Pancreas (tissue), 10 donors: ENCODE results near the gene TMEM109. TPM values are rescaled to one million over a fixed set of nuclear protein-coding genes. Genes with fewer than 3 reads are reported as not detected.

Source experiments
- ATAC-seq, 4 donors: fragments of 200-7000 bp; cut with Tn5 transposase; one replicate each; pipeline versions ENCODE4 v1.8.0 to v1.9.1; 2020; ENCODE audit warnings: mild to moderate bottlenecking in 4 of 4, moderate library complexity in 4 of 4
- DNase-seq, 6 donors: peaks; one replicate each; pipeline ENCODE4 v3.0.0-alpha.2; 2020
- FAIRE-seq: peaks from 2 replicates; lab custom pipeline; 2012; peaks lifted over from hg19 to GRCh38; lab: Jason Lieb, UNC
- H3K27ac ChIP-seq, 4 donors: fragments of 200-600 bp; sonication (generic); 1 replicate in 3 of 4; 2 replicates in 1 of 4; pipeline versions ENCODE4 v1.5.0 to v1.8.0; 2020
- H3K27me3 ChIP-seq, 4 donors: fragments of 200-600 bp; one replicate each; pipeline ENCODE4 v1.8.0; 2021
- H3K36me3 ChIP-seq, 3 donors: fragments of 200-600 bp; sonication (generic) in 1 of 3; one replicate each; pipeline versions ENCODE4 v1.5.0 to v1.8.0; 2020 to 2021
- H3K4me1 ChIP-seq, 3 donors: fragments of 200-600 bp; one replicate each; pipeline ENCODE4 v1.8.0; 2021
- H3K4me3 ChIP-seq, 4 donors: fragments of 200-600 bp; sonication (generic) in 2 of 4; one replicate each; pipeline versions ENCODE4 v1.5.0 to v1.8.0; 2020 to 2021
- H3K9me3 ChIP-seq, 4 donors: fragments of 200-600 bp; one replicate each; pipeline ENCODE4 v1.8.0; 2021
- CTCF ChIP-seq, 4 donors: fragments of 200-600 bp; sonication (generic) in 3 of 4; IDR thresholded peaks; one replicate each; pipeline versions ENCODE4 v1.5.0 to v1.8.0; 2021; ENCODE audit warnings: antibody characterized with exemption in 4 of 4
- WGBS, 2 donors: extraction: QIAGEN DNeasy Blood & Tissue Kit; methylation state at CpG; one replicate each; pipeline ENCODE4 v1.1.7; 2013; 5-methylcytosine and 5-hydroxymethylcytosine counted together
- intact Hi-C, 3 donors: fragments of 100-400 bp; cut with DNase I; formaldehyde crosslinking; loops; one replicate each; pipeline versions ENCODE4 v1.11.1 to v1.14.2; 2022
- polyA plus RNA-seq, 2 donors: library from polyadenylated mRNA; stranded (reverse); fragments of 200-250 nt; gene quantifications; one replicate each; pipeline ENCODE4 v1.2.3, GENCODE V29; 2013
- total RNA-seq, 6 donors: library from RNA; stranded (reverse); fragmentation: NEBNext Ultra II Directional in 4 of 6; extraction: Animal tissue kit (Norgen Biotek cat#: 25700) in 4 of 6; gene quantifications; one replicate each; pipeline versions ENCODE4 v1.2.1 to v1.2.4, GENCODE V29; 2021 to 2023
- donor health status: healthy with polysubstance abuse.
- donor health status: DM: no; HTN: no; CAD: no; lungs with moderate emphysema.
- donor health status: DM: no; HTN: no; CAD: no.
- donor health status: control.
- donor health status: control.
- donor health status: Bipolar disorder and iron deficiency.
- donor health status: DM: yes; HTN: yes; CAD: no.
- donor health status: DM: no; HTN: no; CAD: no.
- donor health status: DM: no; HTN: no; CAD: no.
- donor health status: DM: yes; HTN: yes; CAD: no.

The TMEM109 gene
- total and polyA plus RNA-seq, 8 donors, result 28.2 to 53.0 (median 40.0) TPM

- Histone ChIP-seq H3K9me3 (no peaks in the 10 kb centered on the region), H3K27me3 (no peaks in the 10 kb centered on the region), H3K36me3 (no peaks in the 10 kb centered on the region), H3K27ac (no peak overlapping the region), H3K4me1 (no peaks in the 10 kb centered on the region), H3K4me3 (no peak overlapping the region)
- DNase-seq, result peak in 1 of 6 donors; percentile 43
- intact Hi-C loops, result no loop called here
- ATAC-seq, result no peak
- 53 to 69% methylated on average over 5 of the region's 5 CpGs for WGBS, 2 donors
- no peak for FAIRE-seq
- no peak for TF ChIP-seq CTCF (IDR thresholded peaks at IDR 0.05)
Observed at GRCh38 chr11:60970890-60971289, 56.9 kb downstream of the TMEM109 start.

GRCh38 chr11:60971520-60971919 is 57.6 kb downstream of the TMEM109 start, which contains the start of gene CD6:
CD6 (plus strand) TSS chr11:60971680; CDS start chr11:60971866, 186 bp downstream.
- ATAC-seq, result no peak
- Histone ChIP-seq H3K9me3 (no peaks in the 10 kb centered on the region), H3K27me3 (no peaks in the 10 kb centered on the region), H3K27ac (no peak within 1 kb of the TSS), H3K36me3 (no peaks in the 10 kb centered on the region), H3K4me3 (no peak within 1 kb of the TSS), H3K4me1 (no peaks in the 10 kb centered on the region)
- FAIRE-seq, result no peak
- peak in 1 of 6 donors; percentile 40 for DNase-seq
- WGBS, 2 donors, result 83 to 93% methylated on average over 16 of the region's 16 CpGs
- intact Hi-C loops, result no loop called here
- TF ChIP-seq CTCF (IDR thresholded peaks at IDR 0.05), result no peak

- H3K4me1 ChIP-seq, result no peaks in the 10 kb centered on the region
- no peaks in the 10 kb centered on the region for H3K9me3 ChIP-seq
- no peak for TF ChIP-seq CTCF (IDR thresholded peaks at IDR 0.05)
- FAIRE-seq (no peak), ATAC-seq (no peak), DNase-seq (peak in 1 of 6 donors; percentile 46)
- 82 to 84% methylated on average over 15 of the region's 15 CpGs for WGBS, 2 donors
- no peaks in the 10 kb centered on the region for H3K36me3 ChIP-seq
- intact Hi-C loops, result no loop called here
- H3K27ac ChIP-seq, result no peak overlapping the region
- H3K4me3 ChIP-seq, result no peak overlapping the region
- H3K27me3 ChIP-seq, result no peaks in the 10 kb centered on the region
Observed at GRCh38 chr11:60972182-60973030, 58.4 kb downstream of the TMEM109 start.

Other genes starting within 250 kb of the TMEM109 start
- 1 to 10 TPM in 4 of 6 donors, under 1 TPM in 2; 0.56 to 2.9 (median 1.7) TPM for gene MS4A8, start 214.5 kb upstream of the TMEM109 start, total RNA-seq
- gene MS4A8, start 214.5 kb upstream of the TMEM109 start, polyA plus RNA-seq, result 1 to 10 TPM in 1 of 2 donors, under 1 TPM in 1; 0.91 to 4.2 TPM
- not detected for gene MS4A18, start 189.4 kb upstream of the TMEM109 start, total RNA-seq
- not detected for gene MS4A18, start 189.4 kb upstream of the TMEM109 start, polyA plus RNA-seq
- gene MS4A15, start 157.3 kb upstream of the TMEM109 start, total RNA-seq, result under 1 TPM in 1 of 6 donors, not detected in 5; 0.09 TPM
- not detected for gene MS4A15, start 157.3 kb upstream of the TMEM109 start, polyA plus RNA-seq
- not detected for gene MS4A10, start 128.8 kb upstream of the TMEM109 start, total RNA-seq
- gene MS4A10, start 128.8 kb upstream of the TMEM109 start, polyA plus RNA-seq, result not detected
- 10 to 100 TPM in 4 of 6 donors, 1 to 10 TPM in 2; 6.3 to 16.9 (median 11.0) TPM for gene CCDC86, start 72.0 kb upstream of the TMEM109 start, total RNA-seq
- gene CCDC86, start 72.0 kb upstream of the TMEM109 start, polyA plus RNA-seq, result 10 to 100 TPM; 10.5 to 20.8 TPM
- gene PTGDR2, start 58.2 kb upstream of the TMEM109 start, total RNA-seq, result under 1 TPM; 0.09 to 0.67 (median 0.28) TPM
- 1 to 10 TPM; 1.4 to 5.7 TPM for gene PTGDR2, start 58.2 kb upstream of the TMEM109 start, polyA plus RNA-seq
- gene ZP1, start 46.6 kb upstream of the TMEM109 start, total RNA-seq, result not detected
- 1 to 10 TPM in 1 of 2 donors, under 1 TPM in 1; 0.34 to 1.5 TPM for gene ZP1, start 46.6 kb upstream of the TMEM109 start, polyA plus RNA-seq
- 10 to 100 TPM; 33.9 to 50.1 (median 45.5) TPM for gene PRPF19, start 7.6 kb upstream of the TMEM109 start, total RNA-seq
- 10 to 100 TPM; 44.2 to 50.1 TPM for gene PRPF19, start 7.6 kb upstream of the TMEM109 start, polyA plus RNA-seq
- gene TMEM132A, start 10.3 kb downstream of the TMEM109 start, total RNA-seq, result 10 to 100 TPM in 2 of 6 donors, 1 to 10 TPM in 4; 3.1 to 36.7 (median 3.6) TPM
- gene TMEM132A, start 10.3 kb downstream of the TMEM109 start, polyA plus RNA-seq, result 10 to 100 TPM in 1 of 2 donors, 1 to 10 TPM in 1; 5.9 to 12.1 TPM
- 10 to 100 TPM in 2 of 6 donors, 1 to 10 TPM in 4; 2.0 to 25.3 (median 4.5) TPM for gene SLC15A3, start 38.0 kb downstream of the TMEM109 start, total RNA-seq
- gene SLC15A3, start 38.0 kb downstream of the TMEM109 start, polyA plus RNA-seq, result 1 to 10 TPM; 5.8 to 7.7 TPM
- gene CD6, start 57.5 kb downstream of the TMEM109 start, total RNA-seq, result 1 to 10 TPM in 4 of 6 donors, under 1 TPM in 2; 0.23 to 2.3 (median 1.2) TPM
- under 1 TPM; 0.65 to 0.96 TPM for gene CD6, start 57.5 kb downstream of the TMEM109 start, polyA plus RNA-seq
- 1 to 10 TPM in 1 of 6 donors, under 1 TPM in 5; 0.08 to 1.1 (median 0.30) TPM for gene CD5, start 188.3 kb downstream of the TMEM109 start, total RNA-seq
- gene CD5, start 188.3 kb downstream of the TMEM109 start, polyA plus RNA-seq, result under 1 TPM; 0.23 to 0.31 TPM
- gene VPS37C, start 247.3 kb downstream of the TMEM109 start, total RNA-seq, result 10 to 100 TPM; 12.1 to 25.7 (median 17.5) TPM
- gene VPS37C, start 247.3 kb downstream of the TMEM109 start, polyA plus RNA-seq, result 10 to 100 TPM; 15.0 to 16.3 TPM